ENCODE data around the gene MED12. TPM values are rescaled to one million over a fixed set of nuclear protein-coding genes. Genes with fewer than 3 reads are reported as not detected.
"Not testable (repeated sequence)": the region's sequence is repeated elsewhere in the genome, so short reads cannot be mapped to it uniquely, and the experiment has no call there.

Gene MED12
- total RNA-seq, 1 donor from 2014 or later: 58.5 TPM

DNA sequence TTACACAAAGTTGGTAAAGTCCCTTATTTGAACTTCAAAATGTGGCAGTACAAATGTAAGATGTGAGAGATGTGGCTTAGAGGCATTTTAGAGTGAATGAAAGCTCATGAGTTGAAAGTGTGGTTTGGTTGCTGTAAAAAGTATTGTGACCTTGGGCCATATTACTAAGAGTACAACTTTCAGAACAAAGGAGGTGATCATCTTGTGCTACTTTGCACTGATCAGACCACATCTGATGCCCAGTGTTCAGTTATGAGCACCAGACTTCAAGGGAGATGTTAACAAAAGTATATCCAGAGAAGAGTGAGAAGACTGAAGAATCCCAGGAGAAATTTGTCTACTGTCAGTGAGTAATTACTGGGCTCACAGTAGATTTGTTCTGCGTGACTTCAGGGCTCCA, 56.4 kb downstream of the MED12 start:
- Mint-ChIP-seq H3K27me3 (ENCODE audit: unreplicated experiment) (peaks cover 3% of the 10 kb centered on the region), H3K9me3 (ENCODE audit: unreplicated experiment) (peaks cover 3% of the 10 kb centered on the region), H3K36me3 (ENCODE audit: unreplicated experiment) (no peaks in the 10 kb centered on the region), H3K4me1 (ENCODE audit: unreplicated experiment) (no peaks in the 10 kb centered on the region), H3K4me3 (ENCODE audit: unreplicated experiment) (no peak overlapping the region), H3K27ac (ENCODE audit: unreplicated experiment) (no peak overlapping the region)
- no peak for DNase-seq (ENCODE audit: extremely low spot score, unreplicated experiment)
- TF ChIP-seq, protein P1, sequence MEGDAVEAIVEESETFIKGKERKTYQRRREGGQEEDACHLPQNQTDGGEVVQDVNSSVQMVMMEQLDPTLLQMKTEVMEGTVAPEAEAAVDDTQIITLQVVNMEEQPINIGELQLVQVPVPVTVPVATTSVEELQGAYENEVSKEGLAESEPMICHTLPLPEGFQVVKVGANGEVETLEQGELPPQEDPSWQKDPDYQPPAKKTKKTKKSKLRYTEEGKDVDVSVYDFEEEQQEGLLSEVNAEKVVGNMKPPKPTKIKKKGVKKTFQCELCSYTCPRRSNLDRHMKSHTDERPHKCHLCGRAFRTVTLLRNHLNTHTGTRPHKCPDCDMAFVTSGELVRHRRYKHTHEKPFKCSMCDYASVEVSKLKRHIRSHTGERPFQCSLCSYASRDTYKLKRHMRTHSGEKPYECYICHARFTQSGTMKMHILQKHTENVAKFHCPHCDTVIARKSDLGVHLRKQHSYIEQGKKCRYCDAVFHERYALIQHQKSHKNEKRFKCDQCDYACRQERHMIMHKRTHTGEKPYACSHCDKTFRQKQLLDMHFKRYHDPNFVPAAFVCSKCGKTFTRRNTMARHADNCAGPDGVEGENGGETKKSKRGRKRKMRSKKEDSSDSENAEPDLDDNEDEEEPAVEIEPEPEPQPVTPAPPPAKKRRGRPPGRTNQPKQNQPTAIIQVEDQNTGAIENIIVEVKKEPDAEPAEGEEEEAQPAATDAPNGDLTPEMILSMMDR (IDR thresholded peaks at IDR 0.05): no peak

DNA sequence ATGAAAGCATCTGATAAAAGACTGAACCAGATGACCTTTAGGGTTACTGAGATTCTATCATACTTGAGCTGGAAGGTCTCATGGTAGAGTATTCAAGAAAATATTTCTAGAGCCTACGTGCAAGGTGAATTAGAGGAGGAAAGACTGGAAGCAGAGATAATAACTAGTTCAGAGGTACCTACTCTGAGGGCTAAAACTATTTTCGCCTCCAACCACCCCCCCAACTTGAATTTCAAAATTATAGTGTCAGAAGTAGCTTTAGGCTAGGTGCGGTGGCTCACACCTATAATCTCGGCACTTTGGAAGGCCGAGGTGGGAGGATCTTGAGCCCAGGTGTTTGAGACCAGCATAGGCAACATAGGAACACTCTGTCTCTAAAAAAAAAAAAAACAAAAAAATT, 57.1 kb downstream of the MED12 start:
- TF ChIP-seq, protein P1 (IDR thresholded peaks at IDR 0.05): no peak
- Mint-ChIP-seq H3K36me3 (ENCODE audit: unreplicated experiment) (no peaks in the 10 kb centered on the region), H3K27me3 (ENCODE audit: unreplicated experiment) (peaks cover 3% of the 10 kb centered on the region), H3K27ac (ENCODE audit: unreplicated experiment) (no peak overlapping the region), H3K4me3 (ENCODE audit: unreplicated experiment) (no peak overlapping the region), H3K9me3 (ENCODE audit: unreplicated experiment) (peaks cover 3% of the 10 kb centered on the region), H3K4me1 (ENCODE audit: unreplicated experiment) (no peaks in the 10 kb centered on the region)
- DNase-seq (ENCODE audit: extremely low spot score, unreplicated experiment): no peak

DNA sequence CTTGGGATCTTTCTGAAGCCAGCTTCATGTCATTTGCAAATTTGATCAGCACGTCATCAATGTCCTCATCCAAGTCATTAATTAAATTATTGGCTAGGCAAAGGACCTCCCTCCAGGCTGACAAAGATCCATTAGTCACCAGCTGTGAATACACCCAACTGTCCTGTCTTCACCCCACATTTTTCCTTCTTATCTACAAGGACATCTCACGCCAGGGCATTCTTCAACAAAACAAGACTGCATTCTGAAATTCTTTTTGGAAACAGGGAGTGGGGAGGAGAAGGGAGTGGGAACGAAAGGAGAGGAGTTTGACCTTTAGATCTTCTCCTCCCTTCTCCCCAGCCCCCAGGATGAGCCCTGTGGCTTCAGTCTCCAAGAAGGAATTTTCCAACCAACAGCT, 58.9 kb downstream of the MED12 start:
- Mint-ChIP-seq H3K4me1 (ENCODE audit: unreplicated experiment) (no peaks in the 10 kb centered on the region), H3K4me3 (ENCODE audit: unreplicated experiment) (no peak overlapping the region), H3K36me3 (ENCODE audit: unreplicated experiment) (no peaks in the 10 kb centered on the region), H3K27ac (ENCODE audit: unreplicated experiment) (no peak overlapping the region), H3K27me3 (ENCODE audit: unreplicated experiment) (peaks cover 3% of the 10 kb centered on the region), H3K9me3 (ENCODE audit: unreplicated experiment) (peaks cover 3% of the 10 kb centered on the region)
- no peak for DNase-seq (ENCODE audit: extremely low spot score, unreplicated experiment)
- TF ChIP-seq, protein P1 (IDR thresholded peaks at IDR 0.05): no peak

DNA sequence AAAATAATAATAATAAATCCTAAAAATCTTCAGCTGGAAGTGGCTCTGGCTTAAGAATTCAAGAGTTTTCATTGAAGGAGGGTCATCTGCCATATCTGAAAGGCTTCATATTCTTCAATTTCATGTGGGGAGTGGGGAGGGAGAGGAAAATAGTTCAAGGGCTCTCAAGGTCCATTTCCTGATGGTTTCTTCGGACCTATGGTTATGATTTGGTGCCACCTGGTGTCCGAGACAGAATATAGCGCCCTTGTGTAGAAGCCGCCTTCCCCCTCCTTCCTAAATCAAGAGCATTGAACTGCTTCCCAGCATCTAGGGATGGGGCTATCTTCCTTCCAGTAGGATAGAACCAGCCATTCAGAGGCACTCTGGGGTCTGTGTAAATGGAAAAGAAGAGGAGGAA, 60.5 kb downstream of the MED12 start:
- peaks cover 3% of the 10 kb centered on the region for H3K27me3 Mint-ChIP-seq (ENCODE audit: unreplicated experiment)
- no peak overlapping the region for H3K27ac Mint-ChIP-seq (ENCODE audit: unreplicated experiment)
- no peak for DNase-seq (ENCODE audit: extremely low spot score, unreplicated experiment)

DNA sequence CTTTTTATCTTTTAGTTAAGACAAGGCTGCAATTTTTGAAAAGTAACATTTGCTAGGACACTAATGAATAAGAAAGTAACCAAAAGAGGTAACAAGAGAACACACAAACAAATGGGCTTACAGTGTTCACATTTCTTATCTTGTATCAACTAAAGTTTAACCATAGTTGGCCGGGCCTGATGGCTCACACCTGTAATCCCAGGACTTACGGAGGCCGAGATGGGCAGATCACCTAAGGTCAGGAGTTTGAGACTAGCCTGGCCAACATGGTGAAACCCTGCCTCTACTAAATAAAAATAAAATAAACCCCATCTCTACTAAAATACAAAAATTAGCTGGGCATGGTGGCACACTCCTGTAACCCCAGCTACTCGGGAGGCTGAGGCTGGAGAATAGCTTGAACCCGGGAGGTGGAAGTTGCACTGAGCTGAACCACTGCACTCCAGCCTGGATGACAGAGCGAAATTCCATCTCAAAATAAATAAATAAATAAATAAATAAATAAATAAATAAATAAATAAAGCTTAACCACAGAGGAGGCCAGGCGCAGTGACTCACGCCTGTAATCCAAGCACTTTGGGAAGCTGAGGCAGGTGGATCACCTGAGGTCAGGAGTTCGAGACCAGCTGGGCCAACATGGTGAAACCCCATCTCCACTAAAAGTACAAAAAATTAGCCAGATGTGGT, 62.3 kb downstream of the MED12 start:
- not testable (repeated sequence) for DNase-seq (ENCODE audit: extremely low spot score, unreplicated experiment); H3K9me3 Mint-ChIP-seq (ENCODE audit: unreplicated experiment); H3K4me1 Mint-ChIP-seq (ENCODE audit: unreplicated experiment); H3K4me3 Mint-ChIP-seq (ENCODE audit: unreplicated experiment); H3K36me3 Mint-ChIP-seq (ENCODE audit: unreplicated experiment); H3K27me3 Mint-ChIP-seq (ENCODE audit: unreplicated experiment)
- H3K27ac Mint-ChIP-seq (ENCODE audit: unreplicated experiment): peak overlapping the region; percentile 23

More for the DNA sequence above, 60.5 kb downstream of the MED12 start:
- peaks cover 3% of the 10 kb centered on the region for H3K9me3 Mint-ChIP-seq (ENCODE audit: unreplicated experiment)
- no peaks in the 10 kb centered on the region for H3K36me3 Mint-ChIP-seq (ENCODE audit: unreplicated experiment)
- peaks cover 5% of the 10 kb centered on the region for H3K4me1 Mint-ChIP-seq (ENCODE audit: unreplicated experiment)
- TF ChIP-seq, protein P1 (IDR thresholded peaks at IDR 0.05): peak; percentile 69
- no peak overlapping the region for H3K4me3 Mint-ChIP-seq (ENCODE audit: unreplicated experiment)

Measured in osteocyte (in vitro differentiated cells).